A549 (cell line): ENCODE measurements around the gene WRNIP1. TPM values are rescaled to one million over a fixed set of nuclear protein-coding genes. Genes with fewer than 3 reads are reported as not detected.

Experiments
- ATAC-seq, 2 experiments: fragments of 200-7000 bp in 1 of 2; fragments of >200 bp in 1 of 2; cut with Nextera tagmentation in 1 of 2; cut with Tn5 transposase in 1 of 2; 3 replicates each; pipeline versions ENCODE4 v1.8.0 to v1.9.1; 2018 to 2020; ENCODE audit warnings: mild to moderate bottlenecking in 1 of 2, moderate library complexity in 1 of 2
- CTCF ChIA-PET: fragments of 300-600 bp; sonication (Branson Sonifier 250); formaldehyde crosslinking; extraction: SDS; loops from one replicate; lab custom pipeline; 2021; ENCODE audit warnings: antibody characterized with exemption, inconsistent platforms; lab: Yijun Ruan, JAX
- POLR2A ChIA-PET: fragments of 350-600 bp; formaldehyde crosslinking; extraction: SDS; loops from one replicate; lab custom pipeline; 2021; ENCODE audit warnings: antibody characterized with exemption, inconsistent platforms; lab: Yijun Ruan, JAX
- DNase-seq, 2 experiments: peaks; one replicate each; pipeline versions ENCODE4 v3.0.0 to v3.0.0-alpha.2; 2011 to 2016; ENCODE audit warnings: low read depth in 1 of 2, low spot score in 1 of 2
- FAIRE-seq: peaks from 2 replicates; lab custom pipeline; 2011; peaks lifted over from hg19 to GRCh38; lab: Jason Lieb, UNC
- H3K27ac ChIP-seq, 2 experiments: fragments of >200 bp; sonication (Bioruptor Twin); formaldehyde crosslinking; 3 replicates each; pipeline ENCODE4 v1.5.1; 2016 to 2017
- H3K4me1 ChIP-seq: fragments of >200 bp; sonication (Bioruptor Twin); formaldehyde crosslinking; 3 replicates; pipeline ENCODE4 v1.6.1; 2016
- H3K4me2 ChIP-seq: fragments of >200 bp; sonication (Bioruptor Twin); formaldehyde crosslinking; 3 replicates; pipeline ENCODE4 v1.6.1; 2016
- H3K4me3 ChIP-seq: fragments of >200 bp; sonication (Bioruptor Twin); formaldehyde crosslinking; 3 replicates; pipeline ENCODE4 v1.5.1; 2016
- H3K9me3 ChIP-seq: fragments of >200 bp; sonication (Bioruptor Twin); formaldehyde crosslinking; 3 replicates; pipeline ENCODE4 v1.6.1; 2016
- FOXS1 ChIP-seq: fragments of 250-450 bp; sonication (Bioruptor Pico); IDR thresholded peaks from 2 replicates; pipeline ENCODE4 v1.5.0; 2020; ENCODE audit warnings: mild to moderate bottlenecking, moderate library complexity
- RAD21 ChIP-seq, 2 experiments: fragments of >200 bp in 1 of 2; sonication (Bioruptor Twin) in 1 of 2; formaldehyde crosslinking in 1 of 2; IDR thresholded peaks in 1 of 2; conservative IDR thresholded peaks in 1 of 2; 2 replicates in 1 of 2; 3 replicates in 1 of 2; pipeline ENCODE4 v1.6.1; 2012 to 2018; ENCODE audit warnings: inconsistent platforms in 1 of 2
- SREBF2 ChIP-seq: fragments of 450-650 bp; IDR thresholded peaks from 2 replicates; pipeline ENCODE4 v1.6.1; 2014; ENCODE audit warnings: mild to moderate bottlenecking, moderate library complexity
- WGBS: methylation state at CpG from one replicate; pipeline ENCODE4 v1.1.6; 2017; ENCODE audit errors: missing lambda C conversion rate; 5-methylcytosine and 5-hydroxymethylcytosine counted together
- polyA plus RNA-seq, 4 experiments: library from polyadenylated mRNA; depleted of rRNA in 3 of 4; stranded (reverse); fragments of >200 nt; fragmentation: RNase III in 1 of 4; extraction: RNeasy Plus Mini Kit Qiagen cat#74134 plus additional on column Dnase treatment in 1 of 4; gene quantifications; 2 replicates in 3 of 4; 3 replicates in 1 of 4; pipeline ENCODE4 v1.2.3, GENCODE V29; 2011 to 2017

The WRNIP1 gene
- polyA plus RNA-seq, 2 of the 4 experiments (the other 2 are of a cell fraction): 27.7 to 32.2 TPM

DNA sequence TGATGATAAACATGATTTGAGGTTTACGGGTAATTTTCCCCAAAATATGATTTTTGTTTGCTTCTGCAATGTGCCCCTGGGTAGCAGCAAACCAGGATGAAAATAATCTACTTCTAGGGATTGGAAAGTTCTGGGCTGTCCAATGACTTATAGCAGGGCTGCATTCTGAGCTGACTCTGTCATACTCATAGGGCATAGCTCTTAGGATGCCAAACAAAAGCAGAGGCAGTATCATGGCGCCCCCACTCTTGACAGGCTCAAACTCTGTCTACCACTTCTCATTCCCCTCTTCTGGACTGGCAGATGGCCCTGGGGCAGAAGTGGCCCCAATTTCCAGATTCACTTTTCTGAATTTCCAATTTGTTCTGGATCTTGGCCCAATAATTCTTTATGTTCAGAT is 66.2 kb downstream of the WRNIP1 start:
- no peak overlapping the region for H3K27ac ChIP-seq
- CTCF ChIA-PET: no interaction called here
- 95% methylated on average over 2 of the region's 2 CpGs for WGBS
- ATAC-seq (peak in 1 of 2 experiments; percentile 25; a peak in 1 of 6 replicates), DNase-seq (no peak), FAIRE-seq (no peak)
- H3K4me3 ChIP-seq: no peak overlapping the region
- peaks cover 11% of the 10 kb centered on the region for H3K4me1 ChIP-seq
- no peaks in the 10 kb centered on the region for H3K9me3 ChIP-seq
- H3K4me2 ChIP-seq: no peak overlapping the region
- TF ChIP-seq SREBF2: no peak
- 0 out of 5 replicates have a peak, but pooled peaks of 1 of the 2 experiments have one; percentile 11 for TF ChIP-seq RAD21 (conservative IDR thresholded peaks at IDR 0.05 in 1 of 2, IDR thresholded peaks at IDR 0.05 in 1 of 2)
- POLR2A ChIA-PET: interaction anchor here (0.9 kb wide), 1 partner anchor 13 kb away, joined by 3 read pairs; no protein-coding TSS in a partner anchor

DNA sequence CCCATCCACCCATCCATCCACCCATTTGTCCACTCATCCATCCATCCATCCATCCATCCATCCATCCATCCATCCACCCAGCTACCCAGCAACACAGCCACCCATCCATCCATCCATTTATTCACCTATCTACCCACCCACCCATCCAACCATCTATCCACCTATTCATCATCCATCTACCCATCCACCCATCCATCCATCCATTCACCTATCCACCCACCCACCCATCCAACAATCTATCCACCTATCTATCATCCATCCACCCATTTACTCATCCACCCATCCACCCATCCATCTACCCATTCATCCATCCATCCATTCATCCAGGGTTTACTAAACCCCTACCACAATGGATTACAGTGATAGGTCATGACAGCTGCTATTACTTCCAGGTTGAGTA is 69.1 kb downstream of the WRNIP1 start:
- H3K27ac ChIP-seq: no peak overlapping the region
- DNase-seq (no peak), ATAC-seq (no peak), FAIRE-seq (no peak)
- no peaks in the 10 kb centered on the region for H3K9me3 ChIP-seq
- H3K4me2 ChIP-seq: no peak overlapping the region
- H3K4me3 ChIP-seq: no peak overlapping the region
- TF ChIP-seq FOXS1: no peak
- POLR2A ChIA-PET: interaction anchor here (1.5 kb wide), 1 partner anchor 17 kb away, joined by 7 read pairs; no protein-coding TSS in a partner anchor
- peaks cover 28% of the 10 kb centered on the region for H3K4me1 ChIP-seq
- CTCF ChIA-PET: interaction anchor here (2.0 to 2.1 kb wide), 2 partner anchors 43 to 97 kb away, joined by 4 to 11 read pairs; no protein-coding TSS in a partner anchor

Other genes with a start within 250 kb of the WRNIP1 start
- 0.21 and 0.32 TPM in 2 replicates for gene MYLK4, start 14.5 kb upstream of the WRNIP1 start, polyA plus RNA-seq (2011; rRNA removed)
- gene MYLK4, start 14.5 kb upstream of the WRNIP1 start, polyA plus RNA-seq (2017; fragmentation: RNase III; extraction: RNeasy Plus Mini Kit Qiagen cat#74134 plus additional on column Dnase treatment): 0.14 to 0.16 TPM (median 0.14 TPM) in 3 replicates
- 98.6 and 135 TPM in 2 replicates for gene SERPINB1, start 76.5 kb downstream of the WRNIP1 start, polyA plus RNA-seq (2011; rRNA removed)
- 52.6 to 63.2 TPM (median 52.7 TPM) in 3 replicates for gene SERPINB1, start 76.5 kb downstream of the WRNIP1 start, polyA plus RNA-seq (2017; fragmentation: RNase III; extraction: RNeasy Plus Mini Kit Qiagen cat#74134 plus additional on column Dnase treatment)
- 24.7 and 25.7 TPM in 2 replicates for gene SERPINB9, start 137.9 kb downstream of the WRNIP1 start, polyA plus RNA-seq (2011; rRNA removed)
- gene SERPINB9, start 137.9 kb downstream of the WRNIP1 start, polyA plus RNA-seq (2017; fragmentation: RNase III; extraction: RNeasy Plus Mini Kit Qiagen cat#74134 plus additional on column Dnase treatment): 8.7 TPM in 3 replicates
- gene SERPINB6, start 206.2 kb downstream of the WRNIP1 start, polyA plus RNA-seq (2011; rRNA removed): 107 and 126 TPM in 2 replicates
- 98.5 to 107 TPM (median 104 TPM) in 3 replicates for gene SERPINB6, start 206.2 kb downstream of the WRNIP1 start, polyA plus RNA-seq (2017; fragmentation: RNase III; extraction: RNeasy Plus Mini Kit Qiagen cat#74134 plus additional on column Dnase treatment)
- gene NQO2, start 234.5 kb downstream of the WRNIP1 start, polyA plus RNA-seq (2011; rRNA removed): 77.0 and 86.5 TPM in 2 replicates
- gene NQO2, start 234.5 kb downstream of the WRNIP1 start, polyA plus RNA-seq (2017; fragmentation: RNase III; extraction: RNeasy Plus Mini Kit Qiagen cat#74134 plus additional on column Dnase treatment): 61.3 to 70.6 TPM (median 67.2 TPM) in 3 replicates